Loucy (cell line): ENCODE results near the gene LTBP2.

ENCODE experiments used
- H2AFZ ChIP-seq: fragments of 200-600 bp; sonication (generic); 2 replicates; pipeline ENCODE4 v1.6.0; 2016; ENCODE audit warnings: antibody characterized with exemption, mild to moderate bottlenecking, low read length, moderate library complexity
- H3F3A ChIP-seq: fragments of 200-600 bp; 2 replicates; pipeline ENCODE4 v1.6.0; 2016; ENCODE audit warnings: antibody characterized with exemption, low read depth, mild to moderate bottlenecking
- H3K27me3 ChIP-seq: fragments of 200-600 bp; sonication (generic); 2 replicates; pipeline ENCODE4 v1.6.1; 2014; ENCODE audit warnings: low read length, mild to moderate bottlenecking; ENCODE audit not compliant: insufficient read depth, poor library complexity, severe bottlenecking
- H3K36me3 ChIP-seq: fragments of 200-600 bp; sonication (generic); 2 replicates; pipeline ENCODE4 v1.6.1; 2016; ENCODE audit warnings: low read length; ENCODE audit not compliant: insufficient read depth
- H3K4me1 ChIP-seq: fragments of 200-600 bp; sonication (generic); 2 replicates; pipeline ENCODE4 v1.5.1; 2014; ENCODE audit warnings: low read length, mild to moderate bottlenecking; ENCODE audit not compliant: insufficient read depth, poor library complexity, severe bottlenecking
- H3K4me2 ChIP-seq: fragments of 200-600 bp; sonication (generic); 2 replicates; pipeline ENCODE4 v1.6.0; 2014; ENCODE audit warnings: antibody characterized with exemption, low read length, low read depth, mild to moderate bottlenecking; ENCODE audit not compliant: poor library complexity, severe bottlenecking
- H3K4me3 ChIP-seq: fragments of 200-600 bp; sonication (generic); 2 replicates; pipeline ENCODE4 v1.5.1; 2014; ENCODE audit warnings: low read length, mild to moderate bottlenecking, mixed read lengths; ENCODE audit not compliant: poor library complexity, severe bottlenecking
- H3K79me2 ChIP-seq: fragments of 200-600 bp; sonication (generic); 2 replicates; pipeline ENCODE4 v1.6.1; 2014; ENCODE audit warnings: low read length; ENCODE audit not compliant: insufficient read depth
- H3K9ac ChIP-seq: fragments of 200-600 bp; sonication (generic); 2 replicates; pipeline ENCODE4 v1.6.0; 2014; ENCODE audit warnings: mild to moderate bottlenecking, low read depth, low read length, moderate library complexity; ENCODE audit not compliant: poor library complexity, severe bottlenecking
- H3K9me2 ChIP-seq: fragments of 200-600 bp; sonication (generic); replicated peaks from 2 replicates; pipeline ENCODE4 v1.6.1; 2016; ENCODE audit warnings: low read depth, low read length, mixed read lengths
- H3K9me3 ChIP-seq: fragments of 200-600 bp; sonication (generic); 2 replicates; pipeline ENCODE4 v1.6.1; 2014; ENCODE audit warnings: mild to moderate bottlenecking, antibody characterized with exemption, low read length, low read depth; ENCODE audit not compliant: insufficient read depth
- H4K20me1 ChIP-seq: fragments of 200-600 bp; sonication (generic); 2 replicates; pipeline ENCODE4 v1.6.0; 2014; ENCODE audit warnings: antibody characterized with exemption, low read length, mild to moderate bottlenecking; ENCODE audit not compliant: insufficient read depth, poor library complexity, severe bottlenecking
- EZH2phosphoT487 ChIP-seq: fragments of 200-600 bp; IDR thresholded peaks from 2 replicates; pipeline ENCODE4 v1.6.1; 2018; ENCODE audit warnings: antibody characterized with exemption, mild to moderate bottlenecking, moderate library complexity, borderline replicate concordance
- TF ChIP-seq, protein P1 (sequence below): fragments of 200-600 bp; sonication (generic); conservative IDR thresholded peaks from 2 replicates; pipeline ENCODE4 v1.5.1; 2014; ENCODE audit warnings: mild to moderate bottlenecking, antibody characterized with exemption, low read length

LTBP2 gene

GRCh38 chr14:74658535-74659131, 46.6 kb upstream of the LTBP2 start:
- no peak overlapping the region for H3K9ac ChIP-seq
- H3K9me3 ChIP-seq: no peaks in the 10 kb centered on the region
- no peaks in the 10 kb centered on the region for H3F3A ChIP-seq
- H3K4me2 ChIP-seq: no peak overlapping the region
- TF ChIP-seq, protein P1, sequence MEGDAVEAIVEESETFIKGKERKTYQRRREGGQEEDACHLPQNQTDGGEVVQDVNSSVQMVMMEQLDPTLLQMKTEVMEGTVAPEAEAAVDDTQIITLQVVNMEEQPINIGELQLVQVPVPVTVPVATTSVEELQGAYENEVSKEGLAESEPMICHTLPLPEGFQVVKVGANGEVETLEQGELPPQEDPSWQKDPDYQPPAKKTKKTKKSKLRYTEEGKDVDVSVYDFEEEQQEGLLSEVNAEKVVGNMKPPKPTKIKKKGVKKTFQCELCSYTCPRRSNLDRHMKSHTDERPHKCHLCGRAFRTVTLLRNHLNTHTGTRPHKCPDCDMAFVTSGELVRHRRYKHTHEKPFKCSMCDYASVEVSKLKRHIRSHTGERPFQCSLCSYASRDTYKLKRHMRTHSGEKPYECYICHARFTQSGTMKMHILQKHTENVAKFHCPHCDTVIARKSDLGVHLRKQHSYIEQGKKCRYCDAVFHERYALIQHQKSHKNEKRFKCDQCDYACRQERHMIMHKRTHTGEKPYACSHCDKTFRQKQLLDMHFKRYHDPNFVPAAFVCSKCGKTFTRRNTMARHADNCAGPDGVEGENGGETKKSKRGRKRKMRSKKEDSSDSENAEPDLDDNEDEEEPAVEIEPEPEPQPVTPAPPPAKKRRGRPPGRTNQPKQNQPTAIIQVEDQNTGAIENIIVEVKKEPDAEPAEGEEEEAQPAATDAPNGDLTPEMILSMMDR: no peak
- no peak for TF ChIP-seq EZH2phosphoT487
- H3K4me3 ChIP-seq: no peak overlapping the region
- H3K79me2 ChIP-seq: no peaks in the 10 kb centered on the region
- no peaks in the 10 kb centered on the region for H4K20me1 ChIP-seq
- peaks cover 31% of the 10 kb centered on the region; the same call in 1 of the 2 replicates for H3K36me3 ChIP-seq
- H3K4me1 ChIP-seq: no peaks in the 10 kb centered on the region
- no peak overlapping the region for H2AFZ ChIP-seq
- H3K9me2 ChIP-seq: no peaks in the 10 kb centered on the region
- no peaks in the 10 kb centered on the region for H3K27me3 ChIP-seq

- Histone ChIP-seq H3K9me2 (no peaks in the 10 kb centered on the region), H2AFZ (no peak overlapping the region), H3K9me3 (no peaks in the 10 kb centered on the region), H3K4me1 (no peaks in the 10 kb centered on the region), H4K20me1 (no peaks in the 10 kb centered on the region), H3K4me3 (no peak overlapping the region), H3K27me3 (no peaks in the 10 kb centered on the region), H3K9ac (no peak overlapping the region), H3K4me2 (no peak overlapping the region), H3F3A (no peaks in the 10 kb centered on the region), H3K36me3 (peaks cover 14% of the 10 kb centered on the region; the same call in 1 of the 2 replicates), H3K79me2 (no peaks in the 10 kb centered on the region)
- TF ChIP-seq, protein P1: no peak
- no peak for TF ChIP-seq EZH2phosphoT487
Observed at GRCh38 chr14:74656964-74657363, 44.9 kb upstream of the LTBP2 start.

- TF ChIP-seq EZH2phosphoT487: no peak
- TF ChIP-seq, protein P1: no peak
- Histone ChIP-seq H3K4me2 (no peak overlapping the region), H3K9me2 (no peaks in the 10 kb centered on the region), H3K9me3 (no peaks in the 10 kb centered on the region), H3K36me3 (peaks cover 8% of the 10 kb centered on the region; the same call in 1 of the 2 replicates), H3K27me3 (no peaks in the 10 kb centered on the region), H3F3A (no peaks in the 10 kb centered on the region), H3K9ac (no peak overlapping the region), H4K20me1 (no peaks in the 10 kb centered on the region), H3K4me3 (no peak overlapping the region), H2AFZ (no peak overlapping the region), H3K4me1 (no peaks in the 10 kb centered on the region), H3K79me2 (no peaks in the 10 kb centered on the region)
Observed at GRCh38 chr14:74655599-74656395, 43.8 kb upstream of the LTBP2 start.
